K562 (cell line): ENCODE data around the gene ASPRV1. TPM values are rescaled to one million over a fixed set of nuclear protein-coding genes. Genes with fewer than 3 reads are reported as not detected.

Experiments used
- ATAC-seq: fragments of 200-7000 bp; cut with Tn5 transposase; 3 replicates; pipeline ENCODE4 v1.9.1; 2020; ENCODE audit warnings: moderate library complexity
- BruUV-seq: library from RNA; stranded (reverse); fragments of 400-500 nt; replicated peaks from 2 replicates; lab custom pipeline; 2021; lab: Mats Ljungman, UMichigan
- CTCF ChIA-PET: fragments of 300-600 bp; formaldehyde crosslinking; extraction: SDS; loops from one replicate; lab custom pipeline; 2021; ENCODE audit warnings: low intra/inter-chr PET ratio; lab: Yijun Ruan, JAX
- POLR2A ChIA-PET: fragments of 300-600, 350-650 bp; sonication (Branson Sonifier 250); formaldehyde crosslinking; extraction: SDS; loops from one replicate; lab custom pipeline; 2021; ENCODE audit warnings: antibody characterized with exemption, inconsistent platforms; lab: Yijun Ruan, JAX
- DNase-seq, 4 experiments: peaks; one replicate each; pipeline versions ENCODE4 v3.0.0 to v3.0.0-alpha.2; 2011 to 2018; ENCODE audit warnings: low spot score in 3 of 4, mixed read lengths in 3 of 4; ENCODE audit errors: extremely low read depth in 1 of 4
- FAIRE-seq: peaks from 2 replicates; lab custom pipeline; 2011; peaks lifted over from hg19 to GRCh38; lab: Jason Lieb, UNC
- H2AFZ ChIP-seq: 2 replicates; pipeline ENCODE4 v1.6.0; 2011; ENCODE audit warnings: low read depth, low read length, control low read depth, inconsistent platforms
- H3K27ac ChIP-seq: fragments of 200-600 bp; 3 replicates; pipeline ENCODE4 v1.8.0; 2011; ENCODE audit warnings: low read depth, mild to moderate bottlenecking, control low read depth, inconsistent platforms, low read length, moderate library complexity, mixed read lengths; ENCODE audit errors: extremely low read depth
- H3K27me3 ChIP-seq, 2 experiments: fragments of 300-600 bp in 1 of 2; 2 replicates in 1 of 2; 3 replicates in 1 of 2; pipeline versions ENCODE4 v1.6.0 to v1.8.0; 2011; ENCODE audit warnings: inconsistent platforms in 2 of 2, low read length in 2 of 2, mild to moderate bottlenecking in 1 of 2, mixed read lengths in 1 of 2, moderate library complexity in 1 of 2; ENCODE audit not compliant: control insufficient read depth in 2 of 2, insufficient read depth in 2 of 2
- H3K36me3 ChIP-seq: fragments of 300-600 bp; 3 replicates; pipeline ENCODE4 v1.8.0; 2011; ENCODE audit warnings: mild to moderate bottlenecking, low read length, inconsistent platforms; ENCODE audit not compliant: control insufficient read depth, insufficient read depth
- H3K4me1 ChIP-seq, 2 experiments: fragments of 200-600 bp in 1 of 2; replicated peaks in 1 of 2; 2 replicates in 1 of 2; 3 replicates in 1 of 2; pipeline versions ENCODE4 v1.5.1 to v1.8.0; 2011; ENCODE audit warnings: inconsistent platforms in 2 of 2, low read length in 2 of 2, mild to moderate bottlenecking in 1 of 2, mixed read lengths in 1 of 2, moderate library complexity in 1 of 2; ENCODE audit not compliant: control insufficient read depth in 2 of 2, insufficient read depth in 2 of 2
- H3K4me2 ChIP-seq: 2 replicates; pipeline ENCODE4 v1.6.1; 2011; ENCODE audit warnings: low read length, control low read depth, inconsistent platforms, mixed read lengths; ENCODE audit not compliant: insufficient read depth
- H3K4me3 ChIP-seq: fragments of 200-600 bp; sonication (generic), shearing (Covaris generic); 2 replicates; pipeline ENCODE4 v1.5.1; 2016; ENCODE audit warnings: control low read depth, inconsistent platforms
- H3K79me2 ChIP-seq: fragments of 200-600 bp; 3 replicates; pipeline ENCODE4 v1.8.0; 2011; ENCODE audit warnings: low read length, inconsistent platforms; ENCODE audit not compliant: control insufficient read depth, insufficient read depth
- H3K9ac ChIP-seq, 2 experiments: 2 replicates each; pipeline versions ENCODE4 v1.6.0 to v1.6.1; 2011; ENCODE audit warnings: low read depth in 2 of 2, low read length in 2 of 2, control low read depth in 1 of 2, inconsistent platforms in 1 of 2, mild to moderate bottlenecking in 1 of 2, mixed read lengths in 1 of 2; ENCODE audit not compliant: insufficient read depth in 1 of 2
- H3K9me1 ChIP-seq: one replicate; pipeline ENCODE4 v1.6.0; 2011; ENCODE audit warnings: inconsistent platforms, mild to moderate bottlenecking, low read length, moderate library complexity; ENCODE audit not compliant: control insufficient read depth, insufficient read depth
- H3K9me3 ChIP-seq: replicated peaks from 2 replicates; pipeline ENCODE4 v1.5.1; 2011; ENCODE audit warnings: low read depth, low read length, inconsistent platforms; ENCODE audit not compliant: control insufficient read depth, insufficient read depth
- H4K20me1 ChIP-seq: replicated peaks from 2 replicates; pipeline ENCODE4 v1.6.1; 2011; ENCODE audit warnings: low read length, inconsistent platforms, mixed read lengths; ENCODE audit not compliant: control insufficient read depth, insufficient read depth
- KDM5B ChIP-seq: fragments of 200-600 bp; sonication (generic); IDR thresholded peaks from 2 replicates; pipeline ENCODE4 v1.6.1; 2012; ENCODE audit warnings: low read depth, mild to moderate bottlenecking, moderate library complexity, low read length, control low read depth, inconsistent platforms; ENCODE audit not compliant: insufficient replicate concordance
- LARP7 ChIP-seq: fragments of 450-650 bp; IDR thresholded peaks from 2 replicates; pipeline ENCODE4 v1.6.1; 2016
- MAFK ChIP-seq: IDR thresholded peaks from 2 replicates; pipeline ENCODE4 v1.6.1; 2011; ENCODE audit warnings: low read length, improper control_type of control experiment
- MCM3 ChIP-seq: fragments of 450-650 bp; IDR thresholded peaks from 2 replicates; pipeline ENCODE4 v1.6.1; 2016
- MECOM ChIP-seq: fragments of 250-450 bp; sonication (Bioruptor Pico); IDR thresholded peaks from 2 replicates; pipeline ENCODE4 v1.8.0; 2022; ENCODE audit warnings: inconsistent platforms
- MYC ChIP-seq, 2 experiments: fragments of 250-450 bp in 1 of 2; sonication (Bioruptor Pico) in 1 of 2; IDR thresholded peaks; 2 replicates each; pipeline versions ENCODE4 v1.5.1 to v1.6.1; 2012 to 2021; ENCODE audit warnings: low read depth in 2 of 2, borderline replicate concordance in 1 of 2, improper control_type of control experiment in 1 of 2, low read length in 1 of 2, mild to moderate bottlenecking in 1 of 2, moderate library complexity in 1 of 2
- NCOA1 ChIP-seq: fragments of 450-650 bp; IDR thresholded peaks from 2 replicates; pipeline ENCODE4 v1.6.1; 2016; ENCODE audit warnings: low read depth
- NELFE ChIP-seq: IDR thresholded peaks from 2 replicates; pipeline ENCODE4 v1.6.1; 2011; ENCODE audit warnings: mild to moderate bottlenecking; ENCODE audit not compliant: insufficient read depth, insufficient read length
- NFE2L1 ChIP-seq: fragments of 450-650 bp; IDR thresholded peaks from 2 replicates; pipeline ENCODE4 v1.6.1; 2016; ENCODE audit warnings: missing genetic modification characterization, low read depth, mild to moderate bottlenecking, missing compliant biosample characterization, moderate library complexity, borderline replicate concordance
- PHTF2 ChIP-seq: fragments of 250-450 bp; sonication (Bioruptor Pico); IDR thresholded peaks from 2 replicates; pipeline ENCODE4 v1.5.0; 2021; ENCODE audit warnings: mild to moderate bottlenecking
- PTBP1 ChIP-seq: fragments of 200-400 bp; formaldehyde crosslinking; IDR thresholded peaks from 2 replicates; pipeline ENCODE4 v1.6.1; 2017; ENCODE audit warnings: low read depth, low read length
- RHOXF2B ChIP-seq: fragments of 250-450 bp; sonication (Bioruptor Pico); conservative IDR thresholded peaks from 2 replicates; pipeline ENCODE4 v1.5.1; 2021
- SETDB1 ChIP-seq: IDR thresholded peaks from one replicate; pipeline ENCODE4 v1.6.1; 2012; ENCODE audit warnings: low read length, control low read depth, inconsistent platforms
- ZBTB7A ChIP-seq: IDR thresholded peaks from 2 replicates; pipeline ENCODE4 v1.6.1; 2011; ENCODE audit warnings: low read depth, mild to moderate bottlenecking, low read length, moderate library complexity, borderline replicate concordance; ENCODE audit not compliant: control insufficient read depth
- ZFP36 ChIP-seq: fragments of 150-350 bp; IDR thresholded peaks from 2 replicates; pipeline ENCODE4 v1.6.1; 2018; ENCODE audit warnings: low read length, low read depth; ENCODE audit not compliant: partially characterized antibody
- ZNF134 ChIP-seq: fragments of 250-450 bp; sonication (Bioruptor Pico); conservative IDR thresholded peaks from 2 replicates; pipeline ENCODE4 v1.4.0; 2020
- ZNF436 ChIP-seq: fragments of 250-450, 450-650 bp; sonication (Bioruptor Pico); formaldehyde crosslinking; IDR thresholded peaks from 2 replicates; pipeline ENCODE4 v1.7.0; 2020; ENCODE audit warnings: mild to moderate bottlenecking
- ZNF57 ChIP-seq: fragments of 450-650 bp; formaldehyde crosslinking; IDR thresholded peaks from 2 replicates; pipeline ENCODE4 v1.4.0; 2020; ENCODE audit warnings: mild to moderate bottlenecking, moderate library complexity
- ZSCAN29 ChIP-seq: fragments of 450-650 bp; IDR thresholded peaks from 2 replicates; pipeline ENCODE4 v1.6.1; 2017
- WGBS: fragments of 100-300 bp; shearing (Covaris generic); methylation state at CpG from one replicate; pipeline ENCODE4 v1.1.6; 2016; ENCODE audit warnings: low coverage, mixed read lengths; ENCODE audit not compliant: insufficient coverage; ENCODE audit errors: missing lambda C conversion rate; 5-methylcytosine and 5-hydroxymethylcytosine counted together
- in situ Hi-C: fragments of 300-500 bp; cut with MboI; formaldehyde crosslinking; loops from 4 replicates; pipeline ENCODE4 v1.15.0; 2018; ENCODE audit warnings: inconsistent platforms, mixed read lengths
- intact Hi-C: fragments of 100-400 bp; cut with micrococcal nuclease; formaldehyde crosslinking; loops from 2 replicates; pipeline ENCODE4 v1.14.2; 2022
- polyA plus RNA-seq, 8 experiments: library from polyadenylated mRNA; depleted of rRNA in 4 of 8; stranded (reverse) in 5 of 8; unstranded in 3 of 8; fragments of >200 nt; fragmentation: Nextera tagmentation in 2 of 8; fragmentation: Illumina TruSeq in 1 of 8; extraction: Ambion mirVana in 2 of 8; extraction: Trizol in 1 of 8; gene quantifications; 2 replicates each; pipeline versions ENCODE4 v1.2.1 to v1.2.3, GENCODE V29; 2011 to 2014; ENCODE audit warnings: inconsistent platforms in 1 of 8, missing spikeins in 1 of 8
- total RNA-seq, 7 experiments: library from RNA; depleted of rRNA in 6 of 7; stranded (reverse); fragments of >200 nt in 6 of 7; fragmentation: Illumina TruSeq in 2 of 7; extraction: Trizol in 2 of 7; gene quantifications; 2 replicates each; pipeline versions ENCODE4 v1.2.1 to v1.2.3, GENCODE V29; 2011 to 2021; ENCODE audit warnings: low replicate concordance in 1 of 7

ASPRV1 gene
- total and polyA plus RNA-seq, 9 of the 15 experiments (the other 6 are each of a cell fraction or from before 2014, with no cell fraction given), result 0.17 to 0.72 (median 0.47) TPM; not detected in 1

DNA sequence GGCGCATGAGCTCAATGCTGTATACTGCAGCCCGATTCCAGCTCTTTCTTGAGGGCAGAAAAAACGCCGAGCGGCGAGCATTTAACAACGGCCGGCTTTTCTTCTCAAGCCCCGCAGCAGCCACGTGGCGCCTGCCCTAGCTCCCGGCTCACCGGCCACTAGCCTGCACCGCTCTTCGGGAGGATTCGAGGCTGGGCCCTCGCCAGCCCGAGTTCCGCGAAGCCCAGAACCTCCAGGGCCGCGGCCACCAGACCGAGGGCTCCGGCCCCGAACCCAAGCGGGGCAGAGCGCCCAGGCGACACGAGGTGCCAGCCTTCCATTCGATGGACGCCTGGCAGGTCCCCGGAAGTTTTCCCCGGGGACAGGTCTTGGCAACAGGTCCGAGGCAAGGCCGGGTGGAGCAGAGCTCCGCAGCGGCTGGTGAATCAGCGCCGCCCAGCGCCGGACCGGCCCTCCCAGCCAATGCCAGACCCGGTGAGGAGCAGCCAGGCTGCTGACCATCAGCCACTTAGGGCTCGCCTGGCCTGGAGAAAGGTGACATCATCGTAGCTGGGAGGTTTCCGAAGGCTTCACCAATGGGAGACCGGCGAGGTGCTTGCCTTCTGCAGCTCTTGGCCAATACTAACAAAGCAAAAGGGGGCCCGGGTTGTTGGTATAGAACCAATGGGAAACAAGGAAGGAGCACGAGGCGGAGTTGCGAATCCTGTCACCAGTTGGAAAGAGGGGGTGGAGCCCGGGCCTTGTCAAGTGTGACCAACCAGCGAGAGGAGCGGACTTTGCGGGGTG is 47.1 kb downstream of the ASPRV1 start:
- intact Hi-C loops, result loop anchor here (1.0 to 10.0 kb wide), 7 partner anchors 82 to 352 kb away; partner anchors contain the start of genes AAK1, C2orf42 and PCBP1
- in situ Hi-C loops, result loop anchor here (10.0 to 25.0 kb wide), 2 partner anchors 390 to 723 kb away; partner anchors contain the start of gene FAM136A
- Histone ChIP-seq H3K9me1 (no peaks in the 10 kb centered on the region), H3K79me2 (peaks cover 57% of the 10 kb centered on the region), H3K27ac (peak overlapping the region; percentile 96), H3K4me3 (peak overlapping the region; percentile 96), H3K27me3 (no peaks in the 10 kb centered on the region), H3K9me3 (no peaks in the 10 kb centered on the region), H4K20me1 (no peaks in the 10 kb centered on the region), H2AFZ (peak overlapping the region; percentile 88), H3K9ac (peak overlapping the region; percentile 88 to 95), H3K4me2 (peak overlapping the region; percentile 75), H3K36me3 (peaks cover 48% of the 10 kb centered on the region), H3K4me1 (peaks cover 15 to 21% of the 10 kb centered on the region in 2 experiments)
- BruUV-seq, result TSS peak; percentile 96
- DNase-seq, result peak; percentile 95 to 100 (median 97)
- peak; percentile 99 for FAIRE-seq
- CTCF ChIA-PET, result interaction anchor here (0.6 to 4.2 kb wide), 3 partner anchors 99 to 228 kb away, joined by 3 to 20 read pairs (median 3); no protein-coding TSS in a partner anchor
- WGBS, result 1% methylated on average over 55 of the region's 56 CpGs
- ATAC-seq, result peak; percentile 89
- POLR2A ChIA-PET, result interaction anchor here (0.6 to 12.6 kb wide), 55 partner anchors 10 to 595 kb away, joined by 3 to 107 read pairs (median 5); partner anchors contain the start of genes C2orf42, FAM136A, GMCL1 and NFU1
- TF ChIP-seq MYC (IDR thresholded peaks at IDR 0.05; ENCODE audit: low read depth, low read length), result peak; percentile 93
- TF ChIP-seq MYC (CRISPR knock-in tag; IDR thresholded peaks at IDR 0.05; ENCODE audit: borderline replicate concordance, low read depth), result peak; percentile 97
- no peak for TF ChIP-seq NELFE
- no peak for TF ChIP-seq ZNF57 (CRISPR knock-in tag)
- TF ChIP-seq KDM5B, result peak; percentile 55
- TF ChIP-seq ZFP36, result peak; percentile 50
- TF ChIP-seq ZBTB7A, result no peak
- TF ChIP-seq LARP7, result no peak
- no peak for TF ChIP-seq PTBP1
- no peak; the same call in 1 of the 2 replicates for TF ChIP-seq MAFK
- no peak; the same call in 1 of the 2 replicates for TF ChIP-seq MECOM
- no peak for TF ChIP-seq SETDB1
- TF ChIP-seq MCM3, result no peak
- no peak for TF ChIP-seq ZNF134 (CRISPR knock-in tag)
- no peak for TF ChIP-seq ZSCAN29
- TF ChIP-seq PHTF2 (CRISPR knock-in tag), result no peak
- TF ChIP-seq ZNF436 (CRISPR knock-in tag), result no peak
- no peak for TF ChIP-seq RHOXF2B (CRISPR knock-in tag)
- TF ChIP-seq NFE2L1 (tag), result no peak
- TF ChIP-seq NCOA1, result no peak
